C4-2B (cell line): ENCODE data around the gene REV3L.

Experiments
- CTCF ChIP-seq: fragments of 450-650 bp; conservative IDR thresholded peaks from 2 replicates; pipeline ENCODE4 v1.5.1; 2017; ENCODE audit warnings: mild to moderate bottlenecking
- ZFX ChIP-seq: fragments of 450-650 bp; IDR thresholded peaks from 2 replicates; pipeline ENCODE4 v1.6.1; 2017

GRCh38 chr6:111492499-111492898 is 9.5 kb upstream of the REV3L start:
- TF ChIP-seq CTCF = no peak
- TF ChIP-seq ZFX = no peak
